Spinal cord (tissue), 10 donors: ENCODE measurements around the gene ACOXL. TPM values are rescaled to one million over a fixed set of nuclear protein-coding genes. Genes with fewer than 3 reads are reported as not detected.

ENCODE experiments used
- DNase-seq, 6 donors: peaks; one replicate each; pipeline versions ENCODE4 v3.0.0 to v3.0.0-alpha.2; 2013 to 2015; ENCODE audit warnings: low spot score in 6 of 6, low read depth in 4 of 6
- H3K27ac ChIP-seq: one replicate; pipeline ENCODE4 v1.5.1; 2013; ENCODE audit warnings: low read depth, low read length, control low read depth
- H3K27me3 ChIP-seq: one replicate; pipeline ENCODE4 v1.6.1; 2013; ENCODE audit warnings: low read length; ENCODE audit not compliant: control insufficient read depth, insufficient read depth
- H3K36me3 ChIP-seq: one replicate; pipeline ENCODE4 v1.6.1; 2013; ENCODE audit warnings: low read length; ENCODE audit not compliant: control insufficient read depth, insufficient read depth
- H3K4me1 ChIP-seq: one replicate; pipeline ENCODE4 v1.6.1; 2013; ENCODE audit warnings: low read length; ENCODE audit not compliant: control insufficient read depth, insufficient read depth
- H3K4me3 ChIP-seq: one replicate; pipeline ENCODE4 v1.5.1; 2013; ENCODE audit warnings: low read depth, low read length, control low read depth
- H3K9me3 ChIP-seq: one replicate; pipeline ENCODE4 v1.6.1; 2013; ENCODE audit warnings: low read length; ENCODE audit not compliant: control insufficient read depth, insufficient read depth
- WGBS: methylation state at CpG from one replicate; pipeline ENCODE4 v1.1.5; 2013; ENCODE audit warnings: missing lambda C conversion rate; ENCODE audit not compliant: insufficient coverage; 5-methylcytosine and 5-hydroxymethylcytosine counted together
- polyA plus RNA-seq, 2 donors: library from polyadenylated mRNA; unstranded; fragments of 120-200 nt; gene quantifications; one replicate each; pipeline ENCODE4 v1.2.1, GENCODE V29; 2013; ENCODE audit not compliant: insufficient read length in 2 of 2
- total RNA-seq, 2 donors: library from RNA; depleted of rRNA in 1 of 2; stranded (reverse); fragments of 120-200 nt in 1 of 2; fragments of >200 nt in 1 of 2; gene quantifications; one replicate each; pipeline versions ENCODE4 v1.2.3 to v1.2.4, GENCODE V29; 2013 to 2014
- donor health status: healthy.

Gene ACOXL
- total and polyA plus RNA-seq, 4 donors = 0.06 to 0.45 (median 0.26) TPM

GRCh38 chr2:110737783-110738182, 5.4 kb downstream of the ACOXL start:
- H3K4me1 ChIP-seq = peaks cover 5% of the 10 kb centered on the region
- H3K4me3 ChIP-seq = no peak overlapping the region
- H3K36me3 ChIP-seq = no peaks in the 10 kb centered on the region
- 83% methylated on average over 1 of the region's 2 CpGs for WGBS
- DNase-seq = no peak
- no peak overlapping the region for H3K27ac ChIP-seq
- H3K27me3 ChIP-seq = peaks cover 23% of the 10 kb centered on the region
- no peaks in the 10 kb centered on the region for H3K9me3 ChIP-seq

DNA sequence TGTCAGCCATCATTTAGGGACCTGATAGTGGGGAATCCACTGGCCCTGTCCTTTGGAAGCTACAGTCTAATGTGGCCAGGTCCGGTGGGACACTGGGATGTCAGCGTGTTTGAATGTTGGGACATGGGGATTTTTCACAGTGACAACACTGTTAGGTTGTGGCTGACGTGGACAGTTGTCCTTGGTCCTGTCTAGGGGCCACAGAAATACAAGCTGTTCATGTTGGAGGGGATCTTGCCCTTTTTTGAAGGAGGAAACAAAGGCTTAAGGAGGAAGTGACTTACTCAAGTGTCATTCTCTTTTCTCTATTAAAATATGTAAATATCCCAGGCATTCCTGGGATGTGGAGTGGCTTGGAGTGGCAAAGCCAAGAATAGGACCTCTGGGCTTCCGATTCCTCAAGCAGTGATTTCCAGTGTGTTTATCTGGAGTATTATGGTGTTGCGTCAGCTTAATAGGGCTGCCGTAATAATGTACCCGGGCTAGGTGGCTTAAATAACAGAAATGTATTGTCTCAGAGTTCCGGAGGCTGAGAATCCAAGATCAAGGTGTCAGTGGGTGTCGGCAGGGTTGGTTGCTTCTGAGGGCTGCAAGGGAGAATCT, 8.5 kb downstream of the ACOXL start:
- H3K27ac ChIP-seq = no peak overlapping the region
- H3K4me1 ChIP-seq = no peaks in the 10 kb centered on the region
- H3K4me3 ChIP-seq = no peak overlapping the region
- DNase-seq = no peak
- no peaks in the 10 kb centered on the region for H3K36me3 ChIP-seq
- H3K9me3 ChIP-seq = no peaks in the 10 kb centered on the region
- WGBS = 93% methylated on average over 8 of the region's 9 CpGs
- peaks cover under 1% of the 10 kb centered on the region for H3K27me3 ChIP-seq

GRCh38 chr2:110741491-110741980, 9.2 kb downstream of the ACOXL start:
- Histone ChIP-seq H3K9me3 (no peaks in the 10 kb centered on the region), H3K4me1 (no peaks in the 10 kb centered on the region), H3K27me3 (no peaks in the 10 kb centered on the region), H3K4me3 (no peak overlapping the region), H3K36me3 (no peaks in the 10 kb centered on the region), H3K27ac (no peak overlapping the region)
- no peak for DNase-seq
- 65% methylated on average over 6 of the region's 9 CpGs for WGBS

DNA sequence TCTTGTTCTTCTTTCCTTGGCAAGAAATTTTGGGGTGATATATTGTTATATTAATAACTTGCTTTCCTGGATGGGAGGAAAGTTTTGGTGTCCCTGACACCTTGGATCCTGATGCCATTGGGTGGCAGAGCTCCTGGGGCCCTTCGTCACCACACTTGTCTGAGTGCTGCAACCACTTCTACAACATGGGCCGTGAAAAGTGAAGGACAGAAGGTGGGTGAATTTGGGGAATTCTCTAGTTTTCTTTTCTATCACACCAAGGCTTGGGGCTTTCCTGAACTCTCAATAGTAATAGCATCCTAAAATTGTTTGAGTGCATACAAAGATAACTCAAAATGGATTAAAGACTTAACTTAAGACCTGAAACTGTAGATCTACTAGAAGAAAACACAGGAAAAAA, 10.0 kb downstream of the ACOXL start:
- Histone ChIP-seq H3K27me3 (no peaks in the 10 kb centered on the region), H3K9me3 (no peaks in the 10 kb centered on the region), H3K36me3 (no peaks in the 10 kb centered on the region), H3K4me1 (no peaks in the 10 kb centered on the region), H3K4me3 (no peak overlapping the region), H3K27ac (no peak overlapping the region)
- 83% methylated on average over 1 of the region's 2 CpGs for WGBS
- no peak for DNase-seq

DNA sequence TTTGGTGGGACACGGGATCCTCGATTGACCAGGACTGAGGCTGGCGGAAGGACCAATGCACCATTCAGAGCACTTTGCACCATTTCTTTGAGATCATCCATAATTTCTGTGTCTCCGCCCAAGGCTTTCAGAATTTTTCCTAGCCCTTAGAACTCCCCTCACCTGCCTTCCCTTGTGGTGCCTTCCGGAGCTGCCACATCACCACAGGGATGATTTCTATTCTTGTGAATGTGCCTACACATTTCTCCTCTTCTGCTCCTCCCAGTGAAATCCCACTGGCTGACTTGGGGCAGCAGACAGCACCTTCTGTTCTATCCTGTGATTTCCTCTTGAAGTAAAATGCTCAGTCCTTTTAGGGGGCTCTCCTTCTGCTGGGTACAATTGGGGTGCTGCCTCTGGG, 11.2 kb downstream of the ACOXL start:
- Histone ChIP-seq H3K4me3 (no peak overlapping the region), H3K9me3 (no peaks in the 10 kb centered on the region), H3K27ac (no peak overlapping the region), H3K36me3 (no peaks in the 10 kb centered on the region), H3K27me3 (no peaks in the 10 kb centered on the region), H3K4me1 (peaks cover 12% of the 10 kb centered on the region)
- 90% methylated on average over 5 of the region's 5 CpGs for whole genome bisulfite sequencing
- DNase-seq = no peak

GRCh38 chr2:110744429-110744828, 12.1 kb downstream of the ACOXL start:
- H3K4me3 ChIP-seq = no peak overlapping the region
- no peaks in the 10 kb centered on the region for H3K9me3 ChIP-seq
- H3K27me3 ChIP-seq = no peaks in the 10 kb centered on the region
- no peak for DNase-seq
- peaks cover 12% of the 10 kb centered on the region for H3K4me1 ChIP-seq
- 93% methylated on average over 4 of the region's 4 CpGs for WGBS
- H3K36me3 ChIP-seq = no peaks in the 10 kb centered on the region
- H3K27ac ChIP-seq = no peak overlapping the region

DNA sequence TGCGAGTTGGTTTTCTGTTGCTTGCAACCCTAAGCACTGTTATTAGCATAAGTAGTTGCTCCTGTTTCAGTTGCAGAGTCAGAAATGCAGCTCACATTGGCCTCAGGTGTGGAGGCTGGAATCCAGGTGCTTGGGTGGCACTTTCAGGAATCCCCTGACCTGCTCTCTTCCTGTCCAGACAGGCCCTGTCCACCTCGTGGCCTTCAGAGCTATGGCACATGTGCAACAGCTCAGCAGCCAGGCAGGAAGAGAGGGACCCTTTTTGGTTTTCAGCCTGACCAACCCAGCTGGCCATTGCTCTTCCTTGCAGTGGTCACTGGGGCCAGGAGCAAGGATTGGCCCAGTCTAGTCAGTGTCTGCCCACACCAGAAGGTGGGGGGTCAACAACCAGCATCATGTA, 12.7 kb downstream of the ACOXL start:
- no peak for DNase-seq
- Histone ChIP-seq H3K27ac (no peak overlapping the region), H3K4me1 (peaks cover 12% of the 10 kb centered on the region), H3K27me3 (no peaks in the 10 kb centered on the region), H3K4me3 (no peak overlapping the region), H3K9me3 (no peaks in the 10 kb centered on the region), H3K36me3 (no peaks in the 10 kb centered on the region)
- WGBS = 94% methylated on average over 2 of the region's 2 CpGs

- no peak overlapping the region for H3K27ac ChIP-seq
- peaks cover 12% of the 10 kb centered on the region for H3K4me1 ChIP-seq
- H3K27me3 ChIP-seq = no peaks in the 10 kb centered on the region
- 91% methylated on average over 9 of the region's 14 CpGs for WGBS
- no peaks in the 10 kb centered on the region for H3K9me3 ChIP-seq
- no peak overlapping the region for H3K4me3 ChIP-seq
- no peaks in the 10 kb centered on the region for H3K36me3 ChIP-seq
- DNase-seq = no peak
Observed at GRCh38 chr2:110746586-110747521, 14.5 kb downstream of the ACOXL start.

DNA sequence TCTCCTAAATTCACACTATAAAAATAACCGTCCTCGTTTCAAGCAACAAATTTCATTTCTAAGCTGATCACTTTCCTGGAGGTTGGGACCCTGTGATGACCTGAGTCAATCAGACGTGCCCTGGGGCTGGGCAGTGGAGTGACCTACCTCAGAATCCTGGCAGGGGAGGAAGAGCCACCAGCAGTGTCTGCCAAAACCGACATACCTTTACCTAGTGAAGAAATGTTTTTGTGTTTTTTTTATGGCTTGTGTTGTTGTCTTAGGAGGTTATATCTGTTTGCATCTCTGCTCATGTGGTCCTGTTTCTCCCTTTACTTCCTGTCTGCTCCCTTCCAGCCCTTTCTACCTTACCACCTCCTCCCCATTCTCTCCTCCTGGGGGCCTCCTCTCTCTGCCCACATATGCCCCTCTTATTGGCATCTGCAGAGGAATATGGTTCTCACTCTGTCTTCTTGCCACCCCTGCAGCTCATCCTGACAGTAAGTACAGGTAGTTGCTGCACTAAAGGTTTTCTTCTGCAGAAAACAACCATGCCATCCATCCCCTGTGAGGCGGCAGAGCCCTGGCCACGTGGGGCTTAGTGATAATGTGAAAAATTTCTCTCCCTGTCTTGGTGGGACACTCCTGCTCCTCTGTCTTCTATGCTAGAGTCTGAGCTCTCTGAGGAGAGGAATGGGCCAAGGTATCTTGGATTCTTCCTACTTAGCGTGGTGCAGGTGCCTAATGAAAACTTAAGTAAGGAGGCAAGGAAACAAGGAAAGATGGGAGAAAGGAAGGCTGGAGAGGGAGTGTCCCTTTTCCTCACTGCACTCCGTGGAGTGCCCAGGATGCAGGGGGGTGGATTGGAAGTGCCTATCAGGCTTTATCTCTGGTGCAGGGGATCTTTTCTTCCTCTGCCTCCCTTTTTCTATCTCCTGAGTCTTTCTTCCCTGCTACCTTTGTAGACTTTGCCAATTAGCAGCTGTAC, 15.4 kb downstream of the ACOXL start:
- Histone ChIP-seq H3K36me3 (no peaks in the 10 kb centered on the region), H3K27me3 (no peaks in the 10 kb centered on the region), H3K4me1 (peaks cover 12% of the 10 kb centered on the region), H3K4me3 (no peak overlapping the region), H3K27ac (no peak overlapping the region), H3K9me3 (no peaks in the 10 kb centered on the region)
- WGBS = 79% methylated on average over 4 of the region's 8 CpGs
- DNase-seq = no peak
